Measurements from ENCODE around the gene CRIM1.

The CRIM1 gene

DNA sequence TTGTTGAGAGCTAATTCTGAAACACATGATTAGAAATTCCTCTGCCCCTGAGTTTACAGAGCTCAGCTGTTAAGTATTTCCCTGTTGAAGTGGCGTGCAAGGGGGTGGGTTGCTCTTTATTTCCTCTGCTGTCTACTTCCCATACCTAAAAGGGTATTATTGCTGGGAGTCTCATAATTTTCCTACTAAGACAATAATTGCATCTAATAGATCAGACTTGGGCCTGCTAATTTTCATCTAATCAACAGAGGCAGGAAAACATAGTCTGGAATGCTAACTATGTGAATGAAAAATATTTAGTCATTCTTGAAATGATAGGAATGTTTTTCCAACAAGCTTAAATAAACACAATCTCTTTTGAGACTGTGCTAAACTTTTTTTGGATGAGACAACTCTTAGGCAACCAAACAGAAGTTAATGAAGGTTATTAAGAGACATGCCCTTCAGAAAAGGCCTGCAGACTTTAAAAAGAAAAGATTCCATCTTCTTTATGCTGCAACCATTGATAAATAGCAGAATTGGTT is 131.0 kb downstream of the CRIM1 start:
- no peak for DNase-seq

DNA sequence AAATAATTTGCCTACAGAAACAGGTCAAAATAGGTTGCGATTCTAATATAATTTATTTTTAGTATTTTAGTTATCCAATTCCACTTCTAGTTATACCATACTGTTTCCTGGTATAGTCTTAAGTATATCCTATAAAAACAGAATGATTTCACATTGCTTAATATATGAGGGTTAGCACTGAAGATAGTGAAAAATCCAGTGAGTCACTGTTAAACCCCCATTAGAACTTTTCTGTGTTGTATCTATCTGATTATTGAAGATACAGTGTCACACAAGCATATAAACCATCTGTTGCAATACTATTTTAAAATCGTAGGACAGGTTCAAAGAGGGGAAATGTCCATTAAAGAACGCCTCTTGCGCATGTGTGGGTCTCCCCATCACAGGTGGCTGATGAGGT is 132.4 kb downstream of the CRIM1 start:
- no peak for DNase-seq

DNA sequence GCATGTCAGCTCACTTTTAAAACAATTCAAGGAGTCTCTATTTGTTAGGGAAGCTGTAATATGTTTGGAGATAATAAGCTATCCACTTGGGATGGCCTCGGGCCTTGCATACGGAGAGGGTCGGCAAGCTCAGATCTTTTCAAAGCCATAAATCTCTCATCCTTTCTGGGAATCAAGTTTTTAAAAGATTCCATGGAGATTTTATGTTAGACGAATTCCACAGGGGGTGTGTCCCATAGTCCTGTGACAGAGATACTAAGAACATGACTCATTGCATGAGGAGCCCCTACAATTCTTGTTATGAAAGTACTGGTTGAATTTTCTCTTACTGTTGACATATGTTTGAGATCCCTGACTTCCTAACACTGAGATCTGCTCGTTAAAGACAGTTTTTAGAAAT is 133.7 kb downstream of the CRIM1 start:
- DNase-seq = no peak

- no peak for DNase-seq
Observed at GRCh38 chr2:36490749-36491148, 135.2 kb downstream of the CRIM1 start.

- DNase-seq = no peak
Observed at GRCh38 chr2:36492216-36492945, 136.8 kb downstream of the CRIM1 start.

GRCh38 chr2:36493306-36493705 is 137.7 kb downstream of the CRIM1 start:
- no peak for DNase-seq

DNA sequence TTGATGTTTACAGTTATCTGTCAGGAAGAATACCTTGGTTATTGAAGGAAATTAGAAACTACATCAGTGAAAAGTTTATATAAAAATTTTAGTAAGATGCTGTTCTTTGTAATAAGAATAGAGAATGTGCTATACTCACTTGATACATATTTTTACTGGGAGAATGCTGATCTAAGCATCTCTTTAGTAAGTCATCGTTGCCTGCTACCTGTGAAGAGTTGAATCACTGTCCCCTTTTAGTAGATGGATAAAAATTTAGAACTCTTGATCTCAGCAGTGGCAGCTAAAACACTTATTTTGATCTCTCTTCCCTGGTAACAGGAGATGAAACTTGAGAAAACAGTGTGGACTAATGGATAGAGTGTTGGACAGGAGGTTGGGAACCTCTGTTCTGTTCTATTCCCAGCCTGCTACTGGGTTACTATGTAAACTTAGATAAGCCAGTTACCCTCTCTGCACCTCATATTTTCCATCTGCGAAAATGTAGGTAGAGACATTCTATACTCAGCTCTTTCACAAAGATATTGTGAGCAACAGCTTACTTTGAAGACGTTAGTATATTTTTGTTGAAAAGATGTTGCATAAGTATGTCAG is 142.1 kb downstream of the CRIM1 start:
- no peak for DNase-seq

- DNase-seq = no peak
Observed at GRCh38 chr2:36499128-36499820, 143.7 kb downstream of the CRIM1 start.

- no peak for DNase-seq
Observed at GRCh38 chr2:36500072-36500471, 144.5 kb downstream of the CRIM1 start.

GRCh38 chr2:36502081-36502480 is 146.5 kb downstream of the CRIM1 start:
- DNase-seq = no peak

DNA sequence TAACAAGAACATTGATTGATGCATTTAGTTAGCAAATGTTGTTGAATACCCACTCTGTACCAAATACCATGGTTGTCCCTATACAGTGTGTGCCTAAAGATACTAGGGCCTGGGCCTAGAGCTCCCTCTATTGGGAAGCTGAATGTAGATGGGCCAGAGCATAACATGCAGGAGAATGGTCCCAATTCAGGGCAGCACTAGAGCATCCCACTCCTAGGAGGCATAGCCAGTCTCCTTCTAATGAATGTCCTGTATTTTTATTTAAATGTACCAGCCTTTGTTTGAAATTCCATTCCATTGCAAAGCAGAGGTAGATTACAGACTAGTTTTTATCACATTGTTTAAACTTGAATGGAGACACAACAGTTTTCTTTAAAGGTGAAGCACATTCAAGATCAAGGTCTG is 151.8 kb downstream of the CRIM1 start:
- no peak for DNase-seq

DNA sequence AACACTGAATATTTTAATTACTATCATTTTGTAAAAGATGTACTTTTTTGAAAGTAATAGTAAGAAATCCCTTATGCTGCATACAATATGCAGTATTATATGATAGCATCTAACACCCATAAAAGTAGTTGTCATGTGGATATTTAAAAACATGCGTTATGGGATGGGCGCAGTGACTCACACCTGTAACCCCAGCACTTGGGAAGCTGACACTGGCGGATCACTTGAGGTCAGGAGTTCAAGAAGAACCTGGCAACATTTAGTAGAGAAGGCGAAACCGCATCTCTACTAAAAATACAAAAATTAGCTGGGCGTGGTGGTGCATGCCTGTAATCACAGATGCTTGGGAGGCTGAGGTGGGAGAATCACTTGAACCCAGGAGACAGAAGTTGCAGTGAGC is 153.5 kb downstream of the CRIM1 start:
- DNase-seq = no peak

- no peak for DNase-seq
Observed at GRCh38 chr2:36511858-36512603, 156.5 kb downstream of the CRIM1 start.

DNA sequence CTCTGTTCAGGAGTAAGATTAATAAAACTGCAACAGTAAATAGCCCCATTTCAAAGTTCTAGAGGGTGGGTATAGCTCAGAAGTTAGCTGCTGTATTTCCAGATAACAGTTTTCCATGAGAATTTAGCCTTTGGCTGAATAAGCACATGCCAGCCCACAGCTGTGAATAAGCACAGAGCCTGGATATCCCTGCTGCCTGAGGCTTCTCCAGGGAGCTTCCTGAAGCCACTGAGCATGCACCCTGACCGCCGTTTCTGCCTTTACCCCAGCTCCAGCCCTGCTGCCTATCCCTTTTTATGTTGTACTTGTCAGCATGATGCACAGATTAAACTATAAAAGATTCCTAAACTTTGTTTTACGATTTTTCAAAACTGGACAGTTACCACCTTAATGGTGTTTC is 157.1 kb downstream of the CRIM1 start:
- no peak for DNase-seq

GRCh38 chr2:36513661-36514060 is 158.1 kb downstream of the CRIM1 start:
- no peak for DNase-seq

DNA sequence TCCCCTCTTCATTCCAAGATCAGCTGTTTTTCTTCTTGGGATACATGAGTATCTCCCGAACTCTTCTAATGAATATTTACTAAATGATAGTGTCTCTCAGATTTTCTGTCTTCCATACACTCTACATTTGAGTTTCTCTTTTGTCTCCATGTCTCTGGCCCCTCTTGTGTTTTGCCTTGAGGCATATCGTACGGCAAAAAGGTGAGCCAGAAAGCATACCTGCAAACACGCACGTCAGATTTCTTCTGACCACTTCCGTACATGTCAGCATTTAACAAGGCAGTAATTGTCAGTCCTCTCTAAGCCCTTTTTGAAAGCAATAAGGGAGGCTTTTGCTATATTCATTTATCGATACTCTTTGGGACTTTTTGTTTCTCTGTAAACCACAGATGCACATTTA is 160.0 kb downstream of the CRIM1 start:
- no peak for DNase-seq

- DNase-seq = no peak
Observed at GRCh38 chr2:36516136-36516870, 160.7 kb downstream of the CRIM1 start.

DNA sequence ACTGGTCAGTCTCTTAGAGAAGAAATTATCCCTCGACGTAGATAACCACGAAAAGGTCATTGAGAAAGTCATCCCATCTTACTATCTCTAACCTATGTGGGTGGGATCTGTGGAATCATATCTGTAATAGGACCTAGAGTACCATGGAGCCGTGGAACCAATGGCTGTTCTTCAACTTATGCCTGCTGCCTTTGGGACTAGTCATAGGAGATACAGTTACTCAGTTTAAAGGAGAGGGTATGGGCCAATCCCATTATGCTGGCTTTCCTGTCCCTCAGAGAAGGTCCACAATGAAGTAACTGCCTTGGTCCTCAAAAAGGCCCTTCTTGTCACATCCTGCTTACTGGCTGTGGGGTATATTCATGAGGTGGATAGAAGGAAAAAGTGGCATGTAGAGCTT is 164.9 kb downstream of the CRIM1 start:
- no peak for DNase-seq

DNA sequence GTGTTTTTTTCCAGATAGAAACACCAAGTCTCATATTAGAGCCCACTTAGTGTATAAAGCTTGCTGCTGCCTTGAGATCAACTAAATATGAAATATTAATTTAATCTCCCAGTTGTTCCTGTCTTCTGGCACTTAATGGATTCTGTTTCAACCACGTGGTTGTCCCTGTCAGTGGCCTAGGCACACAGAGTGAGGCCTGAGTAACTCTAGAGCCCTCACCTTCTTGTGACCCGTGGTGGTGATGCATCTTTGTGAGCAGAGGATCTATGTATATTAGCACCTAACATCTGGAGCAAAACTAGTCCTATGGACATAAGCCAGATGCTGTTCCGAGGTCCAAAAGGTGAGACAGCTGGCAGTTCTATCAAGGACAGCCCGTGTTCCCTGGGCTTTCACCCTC is 167.6 kb downstream of the CRIM1 start:
- DNase-seq = no peak

- no peak for DNase-seq
Observed at GRCh38 chr2:36525245-36525644, 169.7 kb downstream of the CRIM1 start.

DNA sequence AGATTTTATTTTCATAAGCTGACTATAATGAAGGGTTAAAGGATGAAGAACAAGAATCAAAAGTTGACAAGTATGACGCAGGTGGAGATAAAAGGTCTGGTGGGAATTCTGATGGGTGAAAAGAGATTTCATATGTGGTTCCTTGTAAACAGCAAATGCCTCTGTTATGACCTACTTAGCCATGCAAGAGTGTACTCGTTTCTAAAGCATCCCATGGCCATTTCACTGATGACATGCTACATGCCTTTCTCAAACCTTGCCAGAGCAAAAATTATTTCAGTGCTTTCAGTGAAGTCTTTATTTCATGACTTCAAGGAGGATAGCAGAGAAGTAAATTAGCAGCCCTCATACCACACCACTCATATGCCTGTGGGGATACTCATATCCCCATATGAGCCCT is 170.6 kb downstream of the CRIM1 start:
- DNase-seq = no peak

DNA sequence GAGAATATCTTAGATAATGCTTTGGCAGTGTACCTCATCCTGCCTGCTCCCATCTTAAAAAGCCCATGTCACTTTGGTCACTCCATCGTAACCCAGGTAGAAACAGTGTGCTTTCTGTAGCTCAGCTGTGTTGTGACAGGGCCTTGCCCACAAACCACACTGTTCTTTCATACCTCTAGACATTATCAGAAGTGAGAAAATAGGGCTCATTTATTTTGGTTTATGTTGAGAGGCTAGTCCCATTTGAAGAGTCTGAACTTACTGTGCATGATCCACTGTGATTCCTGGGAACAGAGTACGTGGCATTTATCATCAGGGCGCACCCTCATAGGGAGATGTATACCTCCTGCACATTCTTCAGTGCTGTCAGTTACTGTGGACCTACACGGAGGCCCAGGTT is 172.7 kb downstream of the CRIM1 start:
- no peak for DNase-seq

All from NCI-H1436 (cell line).